ENCODE results near the gene PJVK.
"Not testable (repeated sequence)": the region's sequence is repeated elsewhere in the genome, so short reads cannot be mapped to it uniquely, and the experiment has no call there.

PJVK gene

GRCh38 chr2:178415979-178416378 lies 35.2 kb upstream of the PJVK start:
- Histone ChIP-seq H3K9me3 (ENCODE audit: control insufficient read depth in 5 of 5, low read length in 5 of 5) (no peaks in the 10 kb centered on the region), H3K27me3 (ENCODE audit: control insufficient read depth in 5 of 5, insufficient read depth in 4 of 5, low read length in 5 of 5) (no peaks in the 10 kb centered on the region), H3K27ac (ENCODE audit: low read depth, low read length) (no peak overlapping the region), H3K9ac (ENCODE audit: low read length in 5 of 5) (no peak overlapping the region), H3K36me3 (ENCODE audit: control insufficient read depth in 5 of 5, insufficient read depth in 5 of 5, low read length in 5 of 5) (peaks cover 0 to under 1% (median 0%) of the 10 kb centered on the region in 5 donors), H3K4me1 (ENCODE audit: control insufficient read depth in 5 of 5, insufficient read depth in 5 of 5, low read length in 5 of 5) (peaks cover 0 to 26% (median 19%) of the 10 kb centered on the region in 5 donors), H3K4me3 (ENCODE audit: low read depth in 1 of 5, low read length in 5 of 5) (no peak overlapping the region)

- no peak overlapping the region for H3K27ac ChIP-seq (ENCODE audit: low read depth, low read length)
- H3K36me3 ChIP-seq (ENCODE audit: control insufficient read depth in 5 of 5, insufficient read depth in 5 of 5, low read length in 5 of 5), result peaks cover 0 to 3% (median 0%) of the 10 kb centered on the region in 5 donors
- no peaks in the 10 kb centered on the region for H3K9me3 ChIP-seq (ENCODE audit: control insufficient read depth in 5 of 5, low read length in 5 of 5)
- H3K9ac ChIP-seq (ENCODE audit: low read length in 5 of 5), result no peak overlapping the region
- peaks cover 0 to 23% (median 19%) of the 10 kb centered on the region in 5 donors for H3K4me1 ChIP-seq (ENCODE audit: control insufficient read depth in 5 of 5, insufficient read depth in 5 of 5, low read length in 5 of 5)
- H3K27me3 ChIP-seq (ENCODE audit: control insufficient read depth in 5 of 5, insufficient read depth in 4 of 5, low read length in 5 of 5), result no peaks in the 10 kb centered on the region
- H3K4me3 ChIP-seq (ENCODE audit: low read depth in 1 of 5, low read length in 5 of 5), result no peak overlapping the region
Observed at GRCh38 chr2:178417916-178418315, 33.3 kb upstream of the PJVK start.

- Histone ChIP-seq H3K27me3 (ENCODE audit: control insufficient read depth in 5 of 5, insufficient read depth in 4 of 5, low read length in 5 of 5) (no peaks in the 10 kb centered on the region), H3K4me1 (ENCODE audit: control insufficient read depth in 5 of 5, insufficient read depth in 5 of 5, low read length in 5 of 5) (peaks cover 0 to 19% (median 16%) of the 10 kb centered on the region in 5 donors), H3K4me3 (ENCODE audit: low read depth in 1 of 5, low read length in 5 of 5) (no peak overlapping the region), H3K36me3 (ENCODE audit: control insufficient read depth in 5 of 5, insufficient read depth in 5 of 5, low read length in 5 of 5) (peaks cover 0 to 5% (median 0%) of the 10 kb centered on the region in 5 donors), H3K27ac (ENCODE audit: low read depth, low read length) (no peak overlapping the region), H3K9ac (ENCODE audit: low read length in 5 of 5) (no peak overlapping the region), H3K9me3 (ENCODE audit: control insufficient read depth in 5 of 5, low read length in 5 of 5) (no peaks in the 10 kb centered on the region)
Observed at GRCh38 chr2:178418426-178418825, 32.8 kb upstream of the PJVK start.

GRCh38 chr2:178419123-178419522 lies 32.1 kb upstream of the PJVK start:
- no peak overlapping the region for H3K4me3 ChIP-seq (ENCODE audit: low read depth in 1 of 5, low read length in 5 of 5)
- peaks cover 0 to 18% (median 13%) of the 10 kb centered on the region in 5 donors for H3K4me1 ChIP-seq (ENCODE audit: control insufficient read depth in 5 of 5, insufficient read depth in 5 of 5, low read length in 5 of 5)
- H3K36me3 ChIP-seq (ENCODE audit: control insufficient read depth in 5 of 5, insufficient read depth in 5 of 5, low read length in 5 of 5), result peaks cover 0 to 5% (median 0%) of the 10 kb centered on the region in 5 donors
- H3K9me3 ChIP-seq (ENCODE audit: control insufficient read depth in 5 of 5, low read length in 5 of 5), result no peaks in the 10 kb centered on the region
- no peak overlapping the region for H3K27ac ChIP-seq (ENCODE audit: low read depth, low read length)
- H3K27me3 ChIP-seq (ENCODE audit: control insufficient read depth in 5 of 5, insufficient read depth in 4 of 5, low read length in 5 of 5), result no peaks in the 10 kb centered on the region
- H3K9ac ChIP-seq (ENCODE audit: low read length in 5 of 5), result no peak overlapping the region

GRCh38 chr2:178420463-178420999 lies 30.6 kb upstream of the PJVK start:
- Histone ChIP-seq H3K9ac (ENCODE audit: low read length in 5 of 5) (no peak overlapping the region), H3K27ac (ENCODE audit: low read depth, low read length) (no peak overlapping the region), H3K4me3 (ENCODE audit: low read depth in 1 of 5, low read length in 5 of 5) (no peak overlapping the region), H3K9me3 (ENCODE audit: control insufficient read depth in 5 of 5, low read length in 5 of 5) (peaks cover 0 to 4% (median 0%) of the 10 kb centered on the region in 5 donors), H3K36me3 (ENCODE audit: control insufficient read depth in 5 of 5, insufficient read depth in 5 of 5, low read length in 5 of 5) (peaks cover 0 to 5% (median 0%) of the 10 kb centered on the region in 5 donors), H3K27me3 (ENCODE audit: control insufficient read depth in 5 of 5, insufficient read depth in 4 of 5, low read length in 5 of 5) (no peaks in the 10 kb centered on the region), H3K4me1 (ENCODE audit: control insufficient read depth in 5 of 5, insufficient read depth in 5 of 5, low read length in 5 of 5) (peaks cover 0 to 8% (median 3%) of the 10 kb centered on the region in 5 donors)

GRCh38 chr2:178422097-178422496 lies 29.1 kb upstream of the PJVK start:
- no peak overlapping the region for H3K4me3 ChIP-seq (ENCODE audit: low read depth in 1 of 5, low read length in 5 of 5)
- no peak overlapping the region for H3K27ac ChIP-seq (ENCODE audit: low read depth, low read length)
- H3K27me3 ChIP-seq (ENCODE audit: control insufficient read depth in 5 of 5, insufficient read depth in 4 of 5, low read length in 5 of 5), result no peaks in the 10 kb centered on the region
- H3K9ac ChIP-seq (ENCODE audit: low read length in 5 of 5), result no peak overlapping the region
- H3K9me3 ChIP-seq (ENCODE audit: control insufficient read depth in 5 of 5, low read length in 5 of 5), result peaks cover 0 to 4% (median 0%) of the 10 kb centered on the region in 5 donors
- peaks cover 2 to 13% (median 7%) of the 10 kb centered on the region in 5 donors for H3K36me3 ChIP-seq (ENCODE audit: control insufficient read depth in 5 of 5, insufficient read depth in 5 of 5, low read length in 5 of 5)
- peaks cover 0 to 8% (median 3%) of the 10 kb centered on the region in 5 donors for H3K4me1 ChIP-seq (ENCODE audit: control insufficient read depth in 5 of 5, insufficient read depth in 5 of 5, low read length in 5 of 5)

GRCh38 chr2:178423746-178424145 lies 27.4 kb upstream of the PJVK start:
- H3K27ac ChIP-seq (ENCODE audit: low read depth, low read length); H3K9me3 ChIP-seq (ENCODE audit: control insufficient read depth in 5 of 5, low read length in 5 of 5); H3K27me3 ChIP-seq (ENCODE audit: control insufficient read depth in 5 of 5, insufficient read depth in 4 of 5, low read length in 5 of 5); H3K4me3 ChIP-seq (ENCODE audit: low read depth in 1 of 5, low read length in 5 of 5); H3K4me1 ChIP-seq (ENCODE audit: control insufficient read depth in 5 of 5, insufficient read depth in 5 of 5, low read length in 5 of 5); H3K9ac ChIP-seq (ENCODE audit: low read length in 5 of 5): not testable (repeated sequence)
- peaks cover 2 to 19% (median 9%) of the 10 kb centered on the region in 5 donors for H3K36me3 ChIP-seq (ENCODE audit: control insufficient read depth in 5 of 5, insufficient read depth in 5 of 5, low read length in 5 of 5)

GRCh38 chr2:178425255-178425827 lies 25.8 kb upstream of the PJVK start:
- H3K4me3 ChIP-seq (ENCODE audit: low read depth in 1 of 5, low read length in 5 of 5), result no peak overlapping the region
- H3K4me1 ChIP-seq (ENCODE audit: control insufficient read depth in 5 of 5, insufficient read depth in 5 of 5, low read length in 5 of 5), result peaks cover 0 to 4% (median 4%) of the 10 kb centered on the region in 5 donors
- no peak overlapping the region for H3K9ac ChIP-seq (ENCODE audit: low read length in 5 of 5)
- H3K27ac ChIP-seq (ENCODE audit: low read depth, low read length), result no peak overlapping the region
- H3K9me3 ChIP-seq (ENCODE audit: control insufficient read depth in 5 of 5, low read length in 5 of 5), result peaks cover 0 to 4% (median 0%) of the 10 kb centered on the region in 5 donors
- H3K36me3 ChIP-seq (ENCODE audit: control insufficient read depth in 5 of 5, insufficient read depth in 5 of 5, low read length in 5 of 5), result peaks cover 9 to 35% (median 23%) of the 10 kb centered on the region in 5 donors
- H3K27me3 ChIP-seq (ENCODE audit: control insufficient read depth in 5 of 5, insufficient read depth in 4 of 5, low read length in 5 of 5), result no peaks in the 10 kb centered on the region

GRCh38 chr2:178426388-178426787 lies 24.8 kb upstream of the PJVK start:
- Histone ChIP-seq H3K4me1 (ENCODE audit: control insufficient read depth in 5 of 5, insufficient read depth in 5 of 5, low read length in 5 of 5) (peaks cover 0 to 4% (median 0%) of the 10 kb centered on the region in 5 donors), H3K27ac (ENCODE audit: low read depth, low read length) (no peak overlapping the region), H3K9ac (ENCODE audit: low read length in 5 of 5) (no peak overlapping the region), H3K27me3 (ENCODE audit: control insufficient read depth in 5 of 5, insufficient read depth in 4 of 5, low read length in 5 of 5) (no peaks in the 10 kb centered on the region), H3K4me3 (ENCODE audit: low read depth in 1 of 5, low read length in 5 of 5) (no peak overlapping the region), H3K36me3 (ENCODE audit: control insufficient read depth in 5 of 5, insufficient read depth in 5 of 5, low read length in 5 of 5) (peaks cover 14 to 45% (median 29%) of the 10 kb centered on the region in 5 donors), H3K9me3 (ENCODE audit: control insufficient read depth in 5 of 5, low read length in 5 of 5) (peaks cover 0 to 4% (median 0%) of the 10 kb centered on the region in 5 donors)

GRCh38 chr2:178427458-178427857 lies 23.7 kb upstream of the PJVK start:
- Histone ChIP-seq H3K4me3 (ENCODE audit: low read depth in 1 of 5, low read length in 5 of 5) (no peak overlapping the region), H3K9ac (ENCODE audit: low read length in 5 of 5) (no peak overlapping the region), H3K9me3 (ENCODE audit: control insufficient read depth in 5 of 5, low read length in 5 of 5) (peaks cover 0 to 4% (median 0%) of the 10 kb centered on the region in 5 donors), H3K4me1 (ENCODE audit: control insufficient read depth in 5 of 5, insufficient read depth in 5 of 5, low read length in 5 of 5) (peaks cover 0 to 4% (median 0%) of the 10 kb centered on the region in 5 donors), H3K27ac (ENCODE audit: low read depth, low read length) (no peak overlapping the region), H3K27me3 (ENCODE audit: control insufficient read depth in 5 of 5, insufficient read depth in 4 of 5, low read length in 5 of 5) (no peaks in the 10 kb centered on the region), H3K36me3 (ENCODE audit: control insufficient read depth in 5 of 5, insufficient read depth in 5 of 5, low read length in 5 of 5) (peaks cover 25 to 56% (median 38%) of the 10 kb centered on the region in 5 donors)

Data from subcutaneous abdominal adipose tissue (tissue), 5 donors.